Upper lobe of left lung (tissue), 4 donors: Measurements from ENCODE around the gene EDA.

Experiments
- CTCF ChIP-seq, 6 experiments: fragments of 450-650 bp in 4 of 6; fragments of 200-600 bp in 2 of 6; sonication (generic) in 2 of 6; IDR thresholded peaks; one replicate each; pipeline ENCODE4 v1.5.1; 2016 to 2019; ENCODE audit warnings: antibody characterized with exemption in 6 of 6
- EP300 ChIP-seq, 4 donors: sonication (generic); formaldehyde crosslinking; IDR thresholded peaks; one replicate each; pipeline ENCODE4 v1.5.1; 2017; ENCODE audit warnings: antibody characterized with exemption in 4 of 4, control low read depth in 2 of 4

GRCh38 chrX:69616457-69617203 is 717 bp downstream of the EDA start:
- TF ChIP-seq EP300 (IDR thresholded peaks at IDR 0.05): no peak
- TF ChIP-seq CTCF (IDR thresholded peaks at IDR 0.05): no peak
